KMS-11 (cell line): ENCODE data around the gene PPP1R12B.
"Not testable (repeated sequence)": the region's sequence is repeated elsewhere in the genome, so short reads cannot be mapped to it uniquely, and the experiment has no call there.

Experiments used
- H2AFZ ChIP-seq: fragments of 200-600 bp; sonication (generic); 2 replicates; pipeline ENCODE4 v1.6.1; 2016; ENCODE audit warnings: antibody characterized with exemption, mixed run types, low read depth
- H3K27ac ChIP-seq: fragments of 200-600 bp; sonication (generic); 2 replicates; pipeline ENCODE4 v1.6.1; 2016; ENCODE audit warnings: mild to moderate bottlenecking, mixed run types
- H3K27me3 ChIP-seq: fragments of 200-600 bp; sonication (generic); 2 replicates; pipeline ENCODE4 v1.6.1; 2017; ENCODE audit warnings: mild to moderate bottlenecking, low read depth, mixed run types, moderate library complexity; ENCODE audit not compliant: insufficient read depth
- H3K36me3 ChIP-seq: fragments of 200-600 bp; sonication (generic); 2 replicates; pipeline ENCODE4 v1.6.1; 2017; ENCODE audit warnings: mild to moderate bottlenecking, mixed run types; ENCODE audit not compliant: insufficient read depth
- H3K4me1 ChIP-seq: fragments of 200-600 bp; sonication (generic); 2 replicates; pipeline ENCODE4 v1.6.1; 2016; ENCODE audit warnings: mild to moderate bottlenecking, low read depth, mixed run types; ENCODE audit not compliant: poor library complexity, severe bottlenecking
- H3K4me2 ChIP-seq: fragments of 200-600 bp; sonication (generic); 2 replicates; pipeline ENCODE4 v1.7.0; 2016; ENCODE audit warnings: mild to moderate bottlenecking, mixed run types
- H3K4me3 ChIP-seq: fragments of 200-600 bp; sonication (generic); IDR thresholded peaks from 2 replicates; pipeline ENCODE4 v1.6.1; 2017; ENCODE audit warnings: low read depth, low read length, mixed read lengths; ENCODE audit not compliant: insufficient read depth
- H3K79me2 ChIP-seq: fragments of 200-600 bp; sonication (generic); 2 replicates; pipeline ENCODE4 v1.6.1; 2016; ENCODE audit warnings: low read depth, mixed run types; ENCODE audit not compliant: insufficient read depth
- H3K9ac ChIP-seq: fragments of 200-600 bp; sonication (generic); 2 replicates; pipeline ENCODE4 v1.6.1; 2016; ENCODE audit warnings: mild to moderate bottlenecking, mixed run types
- H4K20me1 ChIP-seq: fragments of 200-600 bp; sonication (generic); 2 replicates; pipeline ENCODE4 v1.6.1; 2016; ENCODE audit warnings: mild to moderate bottlenecking, mixed run types; ENCODE audit not compliant: insufficient read depth
- TF ChIP-seq, protein P1 (sequence below): fragments of 200-600 bp; sonication (generic); conservative IDR thresholded peaks from 2 replicates; pipeline ENCODE4 v1.6.1; 2017; ENCODE audit warnings: low read depth, mild to moderate bottlenecking, antibody characterized with exemption, low read length, moderate library complexity, mixed read lengths

PPP1R12B gene

GRCh38 chr1:202619505-202619904 is 271.0 kb downstream of the PPP1R12B start:
- H4K20me1 ChIP-seq, result no peaks in the 10 kb centered on the region
- H3K4me1 ChIP-seq, result peaks cover 24% of the 10 kb centered on the region
- H3K36me3 ChIP-seq, result no peaks in the 10 kb centered on the region
- TF ChIP-seq, protein P1, sequence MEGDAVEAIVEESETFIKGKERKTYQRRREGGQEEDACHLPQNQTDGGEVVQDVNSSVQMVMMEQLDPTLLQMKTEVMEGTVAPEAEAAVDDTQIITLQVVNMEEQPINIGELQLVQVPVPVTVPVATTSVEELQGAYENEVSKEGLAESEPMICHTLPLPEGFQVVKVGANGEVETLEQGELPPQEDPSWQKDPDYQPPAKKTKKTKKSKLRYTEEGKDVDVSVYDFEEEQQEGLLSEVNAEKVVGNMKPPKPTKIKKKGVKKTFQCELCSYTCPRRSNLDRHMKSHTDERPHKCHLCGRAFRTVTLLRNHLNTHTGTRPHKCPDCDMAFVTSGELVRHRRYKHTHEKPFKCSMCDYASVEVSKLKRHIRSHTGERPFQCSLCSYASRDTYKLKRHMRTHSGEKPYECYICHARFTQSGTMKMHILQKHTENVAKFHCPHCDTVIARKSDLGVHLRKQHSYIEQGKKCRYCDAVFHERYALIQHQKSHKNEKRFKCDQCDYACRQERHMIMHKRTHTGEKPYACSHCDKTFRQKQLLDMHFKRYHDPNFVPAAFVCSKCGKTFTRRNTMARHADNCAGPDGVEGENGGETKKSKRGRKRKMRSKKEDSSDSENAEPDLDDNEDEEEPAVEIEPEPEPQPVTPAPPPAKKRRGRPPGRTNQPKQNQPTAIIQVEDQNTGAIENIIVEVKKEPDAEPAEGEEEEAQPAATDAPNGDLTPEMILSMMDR, result no peak
- no peak overlapping the region for H2AFZ ChIP-seq
- no peak overlapping the region for H3K4me2 ChIP-seq
- H3K27ac ChIP-seq, result no peak overlapping the region
- no peaks in the 10 kb centered on the region for H3K27me3 ChIP-seq
- no peaks in the 10 kb centered on the region for H3K79me2 ChIP-seq
- H3K9ac ChIP-seq, result no peak overlapping the region
- no peak overlapping the region for H3K4me3 ChIP-seq

- H3K27me3 ChIP-seq, H2AFZ ChIP-seq, H3K4me3 ChIP-seq, H3K4me2 ChIP-seq, H3K79me2 ChIP-seq, H3K27ac ChIP-seq, H3K36me3 ChIP-seq, H3K9ac ChIP-seq, H4K20me1 ChIP-seq: not testable (repeated sequence)
- H3K4me1 ChIP-seq, result peaks cover 19% of the 10 kb centered on the region
Observed at GRCh38 chr1:202620036-202620435, 271.5 kb downstream of the PPP1R12B start.

GRCh38 chr1:202621446-202621845 is 272.9 kb downstream of the PPP1R12B start:
- no peak overlapping the region for H3K4me3 ChIP-seq
- no peak overlapping the region for H3K4me2 ChIP-seq
- peaks cover 5% of the 10 kb centered on the region; the same call in 1 of the 2 replicates for H3K27me3 ChIP-seq
- TF ChIP-seq, protein P1, result no peak
- no peak overlapping the region for H2AFZ ChIP-seq
- no peak overlapping the region for H3K9ac ChIP-seq
- peaks cover 8% of the 10 kb centered on the region for H3K4me1 ChIP-seq
- no peaks in the 10 kb centered on the region for H3K79me2 ChIP-seq
- no peak overlapping the region for H3K27ac ChIP-seq
- H4K20me1 ChIP-seq, result no peaks in the 10 kb centered on the region
- no peaks in the 10 kb centered on the region for H3K36me3 ChIP-seq

DNA sequence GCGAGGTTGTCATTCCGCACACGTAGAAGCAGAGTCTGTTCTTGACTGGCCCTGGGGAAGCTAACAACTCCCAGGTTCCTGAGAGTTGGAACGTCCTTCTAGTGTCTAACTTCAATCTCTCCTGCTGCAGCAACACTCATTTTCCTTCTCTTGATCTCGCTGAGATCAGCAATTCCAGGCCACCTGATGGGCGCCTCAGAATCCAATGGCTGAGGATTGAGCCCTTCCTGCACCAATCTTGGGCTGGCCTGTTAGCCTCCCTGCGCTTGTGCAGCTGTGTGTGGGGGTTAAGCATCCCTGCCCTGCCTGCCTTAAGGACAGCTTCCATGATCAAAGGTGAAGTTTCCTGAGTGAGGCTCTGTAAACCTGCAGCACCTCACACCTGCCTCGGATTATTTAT is 273.9 kb downstream of the PPP1R12B start:
- peaks cover 9% of the 10 kb centered on the region; the same call in 1 of the 2 replicates for H3K27me3 ChIP-seq
- H3K79me2 ChIP-seq, result no peaks in the 10 kb centered on the region
- H3K36me3 ChIP-seq, result no peaks in the 10 kb centered on the region
- H3K27ac ChIP-seq, result no peak overlapping the region
- H3K9ac ChIP-seq, result no peak overlapping the region
- TF ChIP-seq, protein P1, result no peak
- no peak overlapping the region for H3K4me3 ChIP-seq
- H3K4me1 ChIP-seq, result peaks cover 8% of the 10 kb centered on the region
- no peak overlapping the region for H2AFZ ChIP-seq
- no peak overlapping the region for H3K4me2 ChIP-seq
- no peaks in the 10 kb centered on the region for H4K20me1 ChIP-seq

GRCh38 chr1:202623075-202623474 is 274.6 kb downstream of the PPP1R12B start:
- TF ChIP-seq, protein P1, result no peak
- H3K4me1 ChIP-seq, result peaks cover 8% of the 10 kb centered on the region
- no peak overlapping the region for H3K4me3 ChIP-seq
- no peaks in the 10 kb centered on the region for H3K36me3 ChIP-seq
- no peak overlapping the region for H3K4me2 ChIP-seq
- no peak overlapping the region for H3K27ac ChIP-seq
- no peak overlapping the region for H3K9ac ChIP-seq
- H4K20me1 ChIP-seq, result no peaks in the 10 kb centered on the region
- no peaks in the 10 kb centered on the region for H3K79me2 ChIP-seq
- peaks cover 11% of the 10 kb centered on the region; the same call in 1 of the 2 replicates for H3K27me3 ChIP-seq
- no peak overlapping the region for H2AFZ ChIP-seq

DNA sequence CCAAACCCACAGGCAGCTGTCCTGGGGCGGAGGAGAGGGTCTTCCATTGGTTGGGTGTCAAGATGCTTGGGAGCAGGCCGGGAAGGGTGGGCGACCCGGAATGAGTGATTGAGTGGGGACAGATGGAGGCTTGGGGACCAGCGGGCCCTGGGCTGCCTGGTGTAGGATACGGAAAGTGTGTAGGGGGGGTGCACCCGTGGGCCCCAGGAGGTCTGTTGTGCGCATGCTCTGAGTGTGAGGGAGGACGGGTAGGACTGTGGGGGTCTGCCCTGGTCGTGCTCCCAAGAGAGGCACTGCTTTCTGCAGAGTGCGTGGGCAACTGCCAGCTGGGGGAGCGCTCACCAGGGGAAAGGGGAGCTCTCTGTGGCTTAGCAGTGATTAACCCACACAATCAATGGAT is 275.0 kb downstream of the PPP1R12B start:
- not testable (repeated sequence) for H3K4me3 ChIP-seq, H3K9ac ChIP-seq, H4K20me1 ChIP-seq, H3K4me2 ChIP-seq, H3K27ac ChIP-seq, H2AFZ ChIP-seq, H3K79me2 ChIP-seq, H3K36me3 ChIP-seq
- Histone ChIP-seq H3K4me1 (peaks cover 10% of the 10 kb centered on the region), H3K27me3 (peaks cover 15% of the 10 kb centered on the region; the same call in 1 of the 2 replicates)
